Adrenal gland (tissue), 5 donors: ENCODE data around the gene RNF141.

ENCODE experiments used
- CTCF ChIP-seq, 6 experiments: fragments of 450-650 bp in 4 of 6; fragments of 200-600 bp in 2 of 6; sonication (generic) in 1 of 6; IDR thresholded peaks; 1 replicate in 5 of 6; 2 replicates in 1 of 6; pipeline versions ENCODE4 v1.5.1 to v1.8.0; 2016 to 2021; ENCODE audit warnings: antibody characterized with exemption in 6 of 6, mild to moderate bottlenecking in 2 of 6, moderate library complexity in 1 of 6
- POLR2A ChIP-seq, 2 donors: fragments of 450-650 bp; IDR thresholded peaks; one replicate each; pipeline ENCODE4 v1.6.1; 2017; ENCODE audit warnings: antibody characterized with exemption in 2 of 2, mild to moderate bottlenecking in 2 of 2, moderate library complexity in 1 of 2
- donor health status: DM: no; HTN: no; CAD: no.

- no peak for TF ChIP-seq CTCF (IDR thresholded peaks at IDR 0.05)
- TF ChIP-seq POLR2A (IDR thresholded peaks at IDR 0.05): no peak
Measured at GRCh38 chr11:10496296-10496936, 44.6 kb downstream of the RNF141 start.
